ENCODE results near the gene IQSEC1.

The IQSEC1 gene

DNA sequence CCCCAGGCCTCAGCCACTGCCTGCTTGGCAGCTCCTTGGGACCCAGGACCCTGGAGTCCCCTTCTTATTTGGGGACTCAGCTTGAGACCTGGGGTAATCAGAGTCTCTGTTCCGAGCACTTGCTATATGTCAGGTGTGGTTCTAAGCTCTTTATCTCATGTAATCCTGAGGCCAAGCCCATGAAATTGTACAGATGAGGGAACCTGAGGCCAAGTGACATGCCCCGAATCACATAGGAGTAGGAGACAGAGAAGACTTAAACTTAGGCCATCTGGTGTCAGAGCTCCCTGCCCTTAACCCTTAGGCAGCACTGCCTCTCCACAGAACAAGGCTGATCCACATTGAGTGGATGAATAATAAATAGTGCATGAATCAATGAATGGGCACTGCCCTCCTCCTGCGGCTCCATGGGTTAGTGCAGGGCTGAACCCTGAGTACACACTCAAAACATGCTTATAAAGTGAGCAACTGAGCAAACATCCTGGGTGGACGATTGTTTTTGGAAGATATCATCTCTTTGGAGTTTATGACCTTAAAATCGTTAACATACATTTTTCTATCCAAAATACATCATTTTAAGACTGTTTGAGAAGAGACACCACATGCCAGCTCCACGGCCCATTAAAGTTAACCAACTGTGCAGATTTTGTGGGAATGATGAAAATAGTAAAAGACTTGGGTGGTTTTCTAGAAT, 33.2 kb upstream of the IQSEC1 start:
- no peak for DNase-seq

DNA sequence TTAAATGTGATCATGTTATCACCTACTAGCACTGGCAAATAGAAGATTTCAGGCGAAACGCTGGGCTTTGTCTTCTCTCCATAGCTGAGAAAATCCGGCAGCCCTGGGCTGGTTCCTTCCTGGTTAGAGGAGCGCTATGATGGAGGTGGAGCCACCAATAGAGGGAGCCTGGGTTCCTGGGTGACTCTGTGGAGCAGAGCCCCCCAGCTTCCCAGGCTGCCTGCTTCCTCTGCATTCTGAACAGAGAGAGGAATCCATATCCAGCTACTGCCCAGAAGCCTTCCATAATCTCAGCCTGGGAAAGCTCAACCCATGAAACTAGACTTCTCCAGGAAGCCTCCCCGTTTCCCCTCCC, 32.6 kb upstream of the IQSEC1 start:
- DNase-seq, result no peak

DNA sequence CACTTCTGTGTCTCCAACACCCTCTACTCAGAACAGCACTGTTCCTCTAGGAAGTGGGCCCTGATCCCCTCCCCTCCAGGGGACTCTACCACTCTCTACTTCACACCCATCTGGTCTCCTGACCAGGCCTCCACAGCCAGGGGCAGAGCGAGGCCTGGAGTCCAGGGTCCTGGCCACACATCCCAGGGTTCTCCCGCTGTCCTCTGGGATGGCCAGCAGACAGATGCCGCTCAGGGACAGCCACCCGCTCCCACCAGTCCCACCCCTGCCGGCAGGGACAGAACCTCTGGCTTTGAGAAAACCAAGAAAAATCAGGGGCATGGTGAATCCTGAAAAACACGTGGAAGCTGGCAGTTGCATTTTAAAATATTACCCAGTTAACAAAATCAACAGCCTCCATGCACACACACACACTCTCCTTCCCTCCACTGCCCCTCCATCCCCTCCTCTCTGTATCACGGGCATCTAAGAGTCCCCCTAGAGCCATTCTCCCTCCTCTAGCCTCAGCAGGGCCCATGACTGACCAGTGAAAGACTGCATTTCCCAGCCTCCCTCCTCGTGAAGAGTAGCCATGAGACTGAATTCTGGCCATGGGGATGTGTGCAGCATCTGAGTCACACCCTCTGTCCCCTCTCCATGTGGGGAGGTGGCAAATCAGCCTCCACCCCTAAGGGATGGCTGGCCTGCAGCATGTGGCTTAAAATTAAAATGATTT, 32.1 kb upstream of the IQSEC1 start:
- DNase-seq, result no peak

DNA sequence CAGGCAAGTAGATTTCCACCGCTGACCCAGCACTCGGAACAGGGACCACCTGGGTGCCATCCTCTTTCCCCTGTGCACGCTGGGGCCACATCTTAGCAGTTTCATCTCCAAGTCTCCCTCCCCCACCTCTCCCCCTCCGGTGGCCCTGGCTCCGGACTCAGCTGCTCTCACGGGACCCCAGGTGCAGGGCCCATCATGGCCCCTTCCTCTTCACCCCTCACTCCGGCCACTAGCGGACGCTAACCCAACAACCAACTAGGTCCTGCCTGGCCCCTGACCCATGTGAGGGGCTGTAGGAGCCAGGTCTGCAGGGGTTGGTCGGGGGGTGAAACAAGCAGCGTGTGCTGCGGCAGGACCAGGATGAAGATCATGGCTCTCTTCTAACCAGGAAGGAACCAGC, 31.3 kb upstream of the IQSEC1 start:
- no peak for DNase-seq

DNA sequence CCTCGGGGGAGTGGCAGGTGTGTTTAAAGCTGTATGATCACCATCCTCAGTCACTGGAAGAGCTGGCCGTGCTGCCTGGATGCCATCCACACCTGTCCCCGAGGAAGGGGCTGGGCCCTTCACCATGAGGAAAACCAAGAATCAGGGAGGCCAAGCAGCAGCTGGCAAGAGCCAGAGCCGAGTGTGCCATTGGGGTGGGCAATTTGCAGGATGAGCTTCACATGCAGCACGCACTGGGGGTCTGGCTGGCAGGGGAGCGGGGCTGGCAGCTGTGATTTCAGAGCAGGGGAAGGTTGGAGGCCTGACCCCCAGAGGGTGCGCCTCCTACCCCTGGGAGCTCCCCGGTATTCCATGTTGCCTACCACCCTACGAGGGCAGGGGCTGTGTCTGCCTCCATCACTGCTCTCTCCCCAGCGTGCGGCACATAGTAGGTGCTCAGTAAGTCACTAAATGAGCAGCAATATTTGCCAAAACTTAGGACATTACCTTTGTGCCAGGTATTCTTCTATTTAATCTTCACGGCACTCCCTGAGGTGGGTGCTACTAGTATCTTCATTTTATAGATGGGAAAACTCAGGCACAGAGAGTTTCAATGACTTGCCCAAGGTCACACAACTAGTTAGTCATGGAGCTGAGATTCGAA, 30.3 kb upstream of the IQSEC1 start:
- no peak for DNase-seq

DNA sequence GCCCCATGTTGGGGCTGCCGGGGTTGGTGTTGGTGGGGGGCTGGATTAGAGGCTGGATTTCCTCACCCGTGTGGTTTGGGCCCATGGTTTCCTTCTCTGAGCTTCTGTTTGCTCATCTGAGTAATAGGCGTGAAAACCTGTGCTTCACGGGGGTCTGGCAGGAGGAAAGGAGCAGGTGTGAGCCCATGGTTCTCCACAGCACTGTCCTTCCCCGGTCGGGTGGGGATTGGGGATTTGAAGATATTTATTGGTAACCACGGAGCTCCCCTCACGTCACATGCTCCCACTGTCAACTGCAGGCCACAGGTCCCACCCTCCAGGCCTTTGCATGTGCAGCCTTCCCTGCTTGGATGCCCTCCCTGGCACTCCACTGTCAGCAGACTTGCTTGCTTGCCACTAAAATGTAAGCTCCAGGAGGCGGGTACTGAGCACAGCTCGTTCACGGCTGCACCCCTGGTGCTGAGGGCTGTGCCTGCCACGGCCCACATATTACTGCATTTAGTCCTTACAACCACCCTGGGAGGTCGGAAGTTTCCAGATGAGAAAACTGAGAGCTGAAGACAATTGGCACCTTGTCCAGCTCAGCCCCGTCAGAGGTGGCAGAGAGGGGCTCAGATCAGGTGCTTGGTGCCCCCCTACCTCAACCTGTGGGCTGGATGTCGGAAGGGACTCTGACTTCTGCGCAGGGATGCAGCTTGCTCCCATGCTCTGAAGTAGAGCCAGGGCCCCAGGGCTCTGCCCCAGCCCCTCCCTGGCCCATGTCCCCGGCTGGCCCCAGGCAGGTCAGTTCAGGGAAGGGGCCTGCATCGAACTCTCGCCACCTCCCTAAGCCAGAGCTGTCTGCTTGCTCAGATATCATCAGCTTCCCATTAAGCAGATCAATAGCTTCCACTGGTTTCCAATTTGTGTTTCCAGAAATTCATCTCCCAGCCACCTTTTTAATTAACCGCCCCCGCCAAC, 29.4 kb upstream of the IQSEC1 start:
- no peak for DNase-seq

DNA sequence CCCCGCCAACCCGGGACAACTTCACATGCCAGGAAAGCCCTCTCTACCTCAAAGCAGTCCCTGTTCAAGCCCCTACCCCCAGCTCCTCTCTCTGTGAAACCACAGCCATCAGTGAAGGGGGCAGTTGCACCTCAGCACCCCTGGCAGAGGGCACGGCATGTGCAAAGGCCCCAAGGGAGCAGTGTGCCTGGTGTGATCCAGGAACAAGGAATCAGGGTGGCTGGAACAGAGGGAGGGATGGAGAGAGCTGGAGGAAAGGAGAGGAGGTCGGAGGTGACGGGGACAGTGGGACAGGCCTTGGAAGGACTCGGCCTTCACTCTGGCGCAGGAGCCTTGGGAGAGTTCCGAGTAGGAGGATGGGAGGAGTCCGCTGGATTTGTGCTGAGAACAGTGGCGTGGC, 26.5 kb upstream of the IQSEC1 start:
- no peak for DNase-seq

DNA sequence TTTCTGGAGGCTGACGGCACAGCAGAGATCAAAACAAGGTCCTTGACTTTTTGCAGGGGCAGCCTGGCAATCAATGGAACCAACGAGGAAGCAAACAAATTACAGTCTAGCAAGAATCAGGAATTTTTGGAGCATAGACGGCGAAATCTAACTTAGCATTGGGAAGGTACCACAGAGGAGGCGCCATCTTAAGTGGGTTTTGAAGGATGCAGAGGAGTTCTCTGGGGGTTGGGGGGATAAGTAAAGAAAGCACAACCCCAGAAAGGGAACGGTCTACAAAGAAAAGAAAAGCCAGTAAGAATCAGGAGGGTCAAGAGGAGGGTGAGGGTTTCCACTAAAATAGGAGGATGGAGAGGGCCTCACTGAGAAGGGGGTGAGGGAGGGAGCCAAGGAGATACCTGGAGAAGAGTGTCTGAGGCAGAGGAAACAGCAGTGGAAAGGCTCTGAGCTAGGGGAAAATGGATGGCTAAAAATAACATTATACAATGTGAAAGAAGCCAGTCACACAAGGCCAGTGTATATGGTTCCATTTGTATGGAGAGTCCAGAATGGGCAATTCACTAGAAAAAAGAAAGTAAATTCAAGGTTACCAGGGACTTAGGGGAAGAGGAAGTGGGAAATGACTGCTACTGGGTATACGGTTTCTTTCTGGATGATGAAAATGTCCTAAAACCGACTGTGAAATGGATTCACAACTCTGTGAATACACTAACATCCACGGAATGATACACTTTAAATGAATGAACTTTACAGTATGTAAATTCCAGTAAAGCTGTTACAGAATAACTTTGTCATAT, 25.2 kb upstream of the IQSEC1 start:
- no peak for DNase-seq

DNA sequence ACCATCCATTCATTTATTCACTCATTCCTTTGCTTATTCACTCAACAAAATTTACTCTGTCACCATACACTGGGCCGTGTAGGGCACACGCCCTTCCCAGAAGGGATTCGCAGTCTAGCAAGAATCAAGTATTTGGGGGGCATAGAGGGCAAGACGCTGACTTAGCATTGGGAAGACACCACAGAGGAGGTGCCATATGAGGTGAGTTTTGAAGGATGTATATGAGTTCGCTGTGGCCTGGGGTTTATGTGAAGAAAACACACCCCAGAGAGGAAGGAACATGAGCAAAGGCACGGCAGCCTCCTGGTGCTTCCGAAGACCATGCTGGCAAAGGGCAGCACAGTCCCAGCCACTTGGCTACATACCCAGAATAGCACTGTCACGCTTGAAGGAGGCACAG, 23.1 kb upstream of the IQSEC1 start:
- DNase-seq, result no peak

DNA sequence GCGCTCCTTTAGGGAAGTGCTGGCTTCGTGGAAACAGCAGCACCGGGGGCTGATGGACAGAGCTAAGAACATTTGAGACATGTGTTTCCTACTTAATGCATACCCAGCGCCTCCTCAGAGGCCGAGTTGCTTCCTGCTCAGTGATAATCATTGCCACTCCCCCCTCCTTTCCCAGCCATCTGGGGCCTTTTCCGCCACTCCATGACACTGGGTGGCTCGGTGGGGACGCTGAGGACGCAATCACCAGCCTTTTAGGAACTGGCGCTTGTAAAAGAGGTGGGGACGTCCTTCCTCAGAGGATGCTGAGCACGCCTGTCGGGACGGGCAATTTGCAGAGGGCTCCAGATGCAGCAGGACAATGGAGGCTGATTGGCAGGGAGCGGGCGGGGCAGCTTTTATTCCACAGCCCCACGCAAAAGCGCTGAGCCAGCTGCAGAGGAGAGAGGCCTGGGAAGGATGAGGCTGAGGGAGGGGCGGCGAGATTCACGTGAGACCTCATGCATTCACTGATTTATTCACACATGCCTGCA, 22.2 kb upstream of the IQSEC1 start:
- DNase-seq, result no peak

DNA sequence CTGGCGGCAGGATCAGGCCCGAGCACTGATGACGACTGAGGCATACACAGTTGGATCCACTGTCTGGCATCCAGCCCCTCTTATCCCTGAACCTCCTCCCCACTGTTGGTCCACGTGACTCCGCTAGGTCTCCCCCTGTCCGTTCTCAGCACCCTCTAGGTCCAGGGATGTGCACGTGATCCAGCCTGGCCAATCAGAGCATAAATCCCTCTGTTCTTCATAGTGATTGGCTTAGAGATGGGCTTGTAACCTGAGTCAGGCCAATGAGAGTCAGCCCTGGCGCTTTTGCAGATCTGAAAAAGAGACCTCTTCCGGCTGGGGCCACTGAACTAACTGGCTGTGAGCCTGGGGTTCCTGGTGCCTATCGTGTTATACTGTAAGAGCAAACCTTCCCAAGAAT, 20.5 kb upstream of the IQSEC1 start:
- no peak for DNase-seq

DNA sequence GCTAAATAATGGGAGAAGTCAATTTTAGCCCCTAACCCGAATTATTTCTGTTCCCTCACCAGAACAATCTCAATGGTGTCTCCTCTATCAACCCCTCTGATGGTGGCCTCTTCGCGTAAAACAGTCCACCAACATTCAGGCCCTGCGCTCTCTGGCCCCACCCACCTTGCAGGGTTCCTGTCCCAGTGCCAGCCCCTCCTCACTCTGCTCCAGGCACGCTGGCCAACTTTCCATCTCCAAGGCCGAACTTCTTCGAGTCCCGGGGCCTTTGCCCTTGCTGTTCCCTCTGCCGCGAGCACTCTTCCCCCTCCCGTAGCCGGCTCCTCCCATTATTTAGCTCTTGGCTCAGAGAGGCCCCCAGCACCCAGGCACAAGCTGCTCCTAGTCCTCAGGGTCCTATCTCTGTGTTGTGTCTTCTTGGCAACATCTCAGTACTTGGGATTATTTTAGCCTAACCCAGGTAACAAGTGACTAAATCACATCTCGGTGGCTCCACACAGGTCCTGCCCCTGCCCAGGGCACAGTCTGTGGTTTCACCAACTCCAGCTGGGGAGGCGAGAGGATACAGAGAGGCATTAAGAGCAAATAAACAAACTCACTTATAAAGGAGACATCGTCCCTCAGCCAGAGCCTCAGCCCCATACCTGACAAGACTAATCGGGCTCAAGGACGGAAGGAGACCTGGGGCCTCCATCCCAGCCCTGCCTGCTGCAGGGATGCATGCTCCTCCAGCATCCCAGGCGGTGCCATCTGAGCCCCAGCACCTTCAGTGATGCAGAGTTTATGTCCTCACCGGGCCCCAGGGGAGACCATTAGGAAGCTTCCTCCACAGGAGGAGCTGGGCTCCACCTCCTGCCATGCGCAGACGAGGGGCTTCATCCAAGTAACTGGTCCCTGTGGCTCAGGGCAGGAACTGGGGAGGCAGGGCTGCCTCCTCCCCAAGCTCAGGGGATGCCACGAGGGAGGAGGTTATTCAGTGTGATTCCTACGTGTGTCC, 19.7 kb upstream of the IQSEC1 start:
- no peak for DNase-seq

DNA sequence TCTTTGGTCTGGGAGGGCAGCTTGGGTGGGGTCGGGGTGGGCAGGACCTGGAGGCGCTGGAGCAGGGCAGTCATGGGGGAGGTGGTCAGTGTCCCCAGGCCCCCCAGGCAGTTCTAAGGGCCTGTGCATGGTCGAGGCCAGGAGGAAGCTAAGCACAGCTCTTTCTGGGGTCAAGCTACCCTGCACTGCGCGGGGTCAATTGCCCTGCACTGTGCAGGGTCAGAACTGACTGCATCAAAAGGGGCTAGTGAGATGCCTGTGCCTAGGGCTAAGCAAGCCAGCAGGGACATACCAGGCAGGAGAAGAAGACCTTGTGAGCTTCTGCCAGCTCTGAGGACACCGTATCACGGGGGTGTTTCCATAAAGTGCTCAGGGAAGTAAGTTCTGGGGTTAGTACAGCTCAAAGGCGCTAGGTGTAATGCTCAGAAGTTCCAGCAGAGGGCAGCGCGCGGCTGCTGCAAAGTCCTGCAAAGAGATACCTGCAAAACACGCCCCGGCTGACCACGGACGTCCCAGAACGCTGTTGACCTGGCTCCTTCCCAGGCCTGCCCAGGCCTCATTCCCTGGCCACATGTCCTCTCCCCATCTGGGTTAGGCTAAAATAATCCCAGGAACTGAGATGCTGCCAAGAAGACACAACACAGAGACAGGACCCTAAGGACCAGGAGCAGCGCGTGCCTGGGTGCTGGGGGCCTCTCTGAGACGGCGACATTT, 18.8 kb upstream of the IQSEC1 start:
- peak; percentile 68 for DNase-seq

DNA sequence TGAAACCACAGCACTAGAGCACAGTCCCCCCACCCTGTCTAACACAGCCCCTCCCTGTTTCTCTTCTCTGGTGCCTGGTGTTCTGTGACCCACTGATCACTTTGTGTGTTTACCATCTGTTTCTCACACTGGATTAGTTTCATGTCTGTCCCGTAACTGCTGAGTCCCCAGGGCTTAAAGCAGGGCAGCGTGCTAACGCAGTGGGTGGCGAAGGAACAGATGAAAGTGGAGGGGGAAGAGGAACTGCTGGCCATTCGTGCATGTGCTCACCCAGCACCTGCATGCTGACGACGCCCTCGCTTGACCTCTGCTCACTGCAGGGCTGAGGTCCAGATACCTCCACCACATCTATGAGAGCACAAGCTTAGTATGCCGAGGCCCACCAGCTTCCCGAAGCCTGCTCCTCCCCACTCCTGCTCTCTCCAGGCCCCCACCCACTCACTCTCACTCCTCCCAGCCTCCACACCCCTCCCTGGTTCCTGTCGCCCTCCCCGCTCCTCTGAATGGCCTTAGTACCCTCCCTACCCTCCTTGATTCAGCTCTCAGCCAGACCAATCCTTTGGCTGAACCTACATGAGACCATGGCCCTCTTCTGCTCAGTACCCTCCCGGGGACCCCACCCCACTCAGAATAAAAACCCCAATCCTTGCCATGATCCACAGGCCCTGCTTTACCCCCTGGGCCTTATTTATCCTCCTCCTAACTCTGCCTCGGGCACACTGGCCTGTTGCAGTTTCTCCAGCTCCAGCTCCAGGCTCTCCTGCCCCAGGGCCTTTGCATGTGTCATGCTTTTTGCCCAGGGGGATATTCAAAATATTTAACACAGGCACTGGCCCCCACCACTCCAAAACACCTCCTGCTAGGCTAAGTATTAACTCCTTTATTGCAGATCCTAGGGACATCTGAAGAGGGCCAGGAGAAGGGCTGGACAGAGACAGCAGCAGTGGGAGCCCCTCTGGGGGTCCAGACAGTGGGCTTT, 15.1 kb upstream of the IQSEC1 start:
- no peak for DNase-seq

DNA sequence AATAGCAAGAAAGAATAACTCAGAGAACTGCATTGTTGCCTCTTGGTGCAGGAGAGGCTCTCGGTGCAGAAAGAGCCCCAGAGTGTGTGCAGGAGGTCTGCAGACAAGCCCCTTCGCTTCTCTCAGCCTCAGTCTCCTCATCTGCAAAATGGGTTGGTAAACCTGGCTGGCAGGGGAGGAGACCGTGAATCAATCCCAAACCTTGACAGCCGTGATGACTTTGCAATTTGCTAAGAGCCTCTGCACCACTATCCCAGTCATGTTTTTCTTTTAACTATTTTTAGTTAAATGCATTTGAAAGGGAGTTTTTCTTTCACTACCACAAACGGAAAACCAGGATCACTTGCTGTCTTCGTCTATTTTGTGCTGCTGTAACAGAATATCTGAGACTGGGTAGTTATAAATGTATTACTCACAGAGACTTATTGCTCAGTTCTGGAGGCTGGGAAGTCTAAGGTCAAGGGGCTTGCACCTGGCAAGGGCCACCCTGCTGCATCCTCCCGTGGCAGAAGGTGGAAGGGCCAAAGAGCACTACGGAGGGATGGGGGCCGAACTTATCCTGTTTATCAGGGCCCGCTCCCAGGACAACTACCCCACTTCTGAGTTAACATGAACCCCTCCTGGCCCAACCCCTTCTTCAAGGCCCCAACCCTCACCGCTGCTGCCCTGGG, 14.2 kb upstream of the IQSEC1 start:
- no peak for DNase-seq

DNA sequence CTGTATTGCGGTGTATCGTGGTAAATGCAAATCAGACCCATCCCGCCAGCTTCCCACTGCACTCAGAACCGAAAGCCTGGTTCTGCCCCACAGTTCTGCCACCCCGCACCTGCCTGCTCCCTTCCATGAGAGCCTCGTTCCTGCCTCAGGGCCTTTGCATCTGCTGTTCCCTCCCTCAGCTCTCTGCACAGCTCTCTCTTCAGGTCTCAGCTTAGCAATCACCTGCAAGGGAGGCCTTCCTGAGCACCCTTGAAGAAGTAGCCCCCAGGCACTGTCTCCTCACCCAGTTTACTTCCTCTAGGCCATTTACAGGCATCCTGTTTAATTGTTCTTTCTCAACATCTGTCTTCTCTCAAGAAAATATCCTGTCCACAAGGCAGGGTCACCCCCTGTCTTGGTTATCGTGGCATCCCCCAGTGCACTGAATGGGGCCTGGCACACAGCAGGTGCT, 13.3 kb upstream of the IQSEC1 start:
- no peak for DNase-seq

DNA sequence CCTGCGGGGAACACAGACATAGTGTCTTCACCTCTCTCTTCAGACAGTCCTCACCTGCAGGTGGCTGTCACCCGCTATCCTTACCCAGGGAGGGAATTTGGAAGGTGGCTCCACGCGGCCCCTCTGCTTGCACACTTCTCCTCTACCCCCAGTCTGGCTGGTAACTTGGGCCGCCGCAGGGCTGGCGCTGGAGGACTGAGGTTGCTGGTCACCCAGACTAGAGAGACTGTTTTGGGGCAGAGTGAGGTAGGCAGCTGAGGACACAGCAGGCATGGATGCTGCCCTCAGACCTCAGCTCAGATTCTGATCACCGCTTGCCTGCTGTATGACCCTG, 12.6 kb upstream of the IQSEC1 start:
- DNase-seq, result no peak

All from activated effector memory CD4-positive, alpha-beta T cell treated with Interleukin-2 at 50 U/mL for 16 hours (primary cell).